K562 (cell line): ENCODE measurements around the gene VWF. TPM values are rescaled to one million over a fixed set of nuclear protein-coding genes. Genes with fewer than 3 reads are reported as not detected.

Source experiments
- ATAC-seq: fragments of 200-7000 bp; cut with Tn5 transposase; 3 replicates; pipeline ENCODE4 v1.9.1; 2020; ENCODE audit warnings: moderate library complexity
- BruUV-seq: library from RNA; stranded (reverse); fragments of 400-500 nt; replicated peaks from 2 replicates; lab custom pipeline; 2021; lab: Mats Ljungman, UMichigan
- CTCF ChIA-PET: fragments of 300-600 bp; formaldehyde crosslinking; extraction: SDS; loops from one replicate; lab custom pipeline; 2021; ENCODE audit warnings: low intra/inter-chr PET ratio; lab: Yijun Ruan, JAX
- POLR2A ChIA-PET: fragments of 300-600, 350-650 bp; sonication (Branson Sonifier 250); formaldehyde crosslinking; extraction: SDS; loops from one replicate; lab custom pipeline; 2021; ENCODE audit warnings: antibody characterized with exemption, inconsistent platforms; lab: Yijun Ruan, JAX
- DNase-seq, 4 experiments: peaks; one replicate each; pipeline versions ENCODE4 v3.0.0 to v3.0.0-alpha.2; 2011 to 2018; ENCODE audit warnings: low spot score in 3 of 4, mixed read lengths in 3 of 4; ENCODE audit errors: extremely low read depth in 1 of 4
- FAIRE-seq: peaks from 2 replicates; lab custom pipeline; 2011; peaks lifted over from hg19 to GRCh38; lab: Jason Lieb, UNC
- H2AFZ ChIP-seq: 2 replicates; pipeline ENCODE4 v1.6.0; 2011; ENCODE audit warnings: low read depth, low read length, control low read depth, inconsistent platforms
- H3K27ac ChIP-seq: fragments of 200-600 bp; 3 replicates; pipeline ENCODE4 v1.8.0; 2011; ENCODE audit warnings: low read depth, mild to moderate bottlenecking, control low read depth, inconsistent platforms, low read length, moderate library complexity, mixed read lengths; ENCODE audit errors: extremely low read depth
- H3K27me3 ChIP-seq, 2 experiments: fragments of 300-600 bp in 1 of 2; 2 replicates in 1 of 2; 3 replicates in 1 of 2; pipeline versions ENCODE4 v1.6.0 to v1.8.0; 2011; ENCODE audit warnings: inconsistent platforms in 2 of 2, low read length in 2 of 2, mild to moderate bottlenecking in 1 of 2, mixed read lengths in 1 of 2, moderate library complexity in 1 of 2; ENCODE audit not compliant: control insufficient read depth in 2 of 2, insufficient read depth in 2 of 2
- H3K36me3 ChIP-seq: fragments of 300-600 bp; 3 replicates; pipeline ENCODE4 v1.8.0; 2011; ENCODE audit warnings: mild to moderate bottlenecking, low read length, inconsistent platforms; ENCODE audit not compliant: control insufficient read depth, insufficient read depth
- H3K4me1 ChIP-seq, 2 experiments: fragments of 200-600 bp in 1 of 2; replicated peaks in 1 of 2; 2 replicates in 1 of 2; 3 replicates in 1 of 2; pipeline versions ENCODE4 v1.5.1 to v1.8.0; 2011; ENCODE audit warnings: inconsistent platforms in 2 of 2, low read length in 2 of 2, mild to moderate bottlenecking in 1 of 2, mixed read lengths in 1 of 2, moderate library complexity in 1 of 2; ENCODE audit not compliant: control insufficient read depth in 2 of 2, insufficient read depth in 2 of 2
- H3K4me2 ChIP-seq: 2 replicates; pipeline ENCODE4 v1.6.1; 2011; ENCODE audit warnings: low read length, control low read depth, inconsistent platforms, mixed read lengths; ENCODE audit not compliant: insufficient read depth
- H3K4me3 ChIP-seq: fragments of 200-600 bp; sonication (generic), shearing (Covaris generic); 2 replicates; pipeline ENCODE4 v1.5.1; 2016; ENCODE audit warnings: control low read depth, inconsistent platforms
- H3K79me2 ChIP-seq: fragments of 200-600 bp; 3 replicates; pipeline ENCODE4 v1.8.0; 2011; ENCODE audit warnings: low read length, inconsistent platforms; ENCODE audit not compliant: control insufficient read depth, insufficient read depth
- H3K9ac ChIP-seq, 2 experiments: 2 replicates each; pipeline versions ENCODE4 v1.6.0 to v1.6.1; 2011; ENCODE audit warnings: low read depth in 2 of 2, low read length in 2 of 2, control low read depth in 1 of 2, inconsistent platforms in 1 of 2, mild to moderate bottlenecking in 1 of 2, mixed read lengths in 1 of 2; ENCODE audit not compliant: insufficient read depth in 1 of 2
- H3K9me1 ChIP-seq: one replicate; pipeline ENCODE4 v1.6.0; 2011; ENCODE audit warnings: inconsistent platforms, mild to moderate bottlenecking, low read length, moderate library complexity; ENCODE audit not compliant: control insufficient read depth, insufficient read depth
- H3K9me3 ChIP-seq: replicated peaks from 2 replicates; pipeline ENCODE4 v1.5.1; 2011; ENCODE audit warnings: low read depth, low read length, inconsistent platforms; ENCODE audit not compliant: control insufficient read depth, insufficient read depth
- H4K20me1 ChIP-seq: replicated peaks from 2 replicates; pipeline ENCODE4 v1.6.1; 2011; ENCODE audit warnings: low read length, inconsistent platforms, mixed read lengths; ENCODE audit not compliant: control insufficient read depth, insufficient read depth
- CREB3L1 ChIP-seq: fragments of 450-650 bp; IDR thresholded peaks from 2 replicates; pipeline ENCODE4 v1.6.1; 2014; ENCODE audit warnings: low read depth, mild to moderate bottlenecking, moderate library complexity, borderline replicate concordance
- EHMT2 ChIP-seq: fragments of 450-650 bp; IDR thresholded peaks from 2 replicates; pipeline ENCODE4 v1.6.1; 2018; ENCODE audit warnings: antibody characterized with exemption
- GMEB1 ChIP-seq: fragments of 250-450 bp; sonication (Bioruptor Pico); IDR thresholded peaks from 2 replicates; pipeline ENCODE4 v1.4.0; 2020; ENCODE audit warnings: mild to moderate bottlenecking
- GTF2A2 ChIP-seq: IDR thresholded peaks from 2 replicates; pipeline ENCODE4 v1.6.1; 2016; ENCODE audit warnings: mild to moderate bottlenecking, missing genetic modification characterization, missing compliant biosample characterization
- NELFE ChIP-seq: IDR thresholded peaks from 2 replicates; pipeline ENCODE4 v1.6.1; 2011; ENCODE audit warnings: mild to moderate bottlenecking; ENCODE audit not compliant: insufficient read depth, insufficient read length
- NFXL1 ChIP-seq: fragments of 450-650 bp; formaldehyde crosslinking; IDR thresholded peaks from 2 replicates; pipeline ENCODE4 v1.4.0; 2021; ENCODE audit warnings: mild to moderate bottlenecking
- NR2C1 ChIP-seq, 2 experiments: fragments of 450-650 bp; IDR thresholded peaks; 2 replicates each; pipeline ENCODE4 v1.6.1; 2017; ENCODE audit warnings: mild to moderate bottlenecking in 2 of 2, antibody characterized with exemption in 1 of 2, inconsistent platforms in 1 of 2, missing compliant biosample characterization in 1 of 2, missing genetic modification characterization in 1 of 2
- PCBP1 ChIP-seq: fragments of 200-400 bp; formaldehyde crosslinking; IDR thresholded peaks from 2 replicates; pipeline ENCODE4 v1.6.1; 2018; ENCODE audit warnings: mild to moderate bottlenecking, low read depth, low read length; ENCODE audit not compliant: poor library complexity, severe bottlenecking
- POLR2A ChIP-seq: fragments of 450-650 bp; conservative IDR thresholded peaks from 2 replicates; pipeline ENCODE4 v1.6.1; 2016
- PRMT5 ChIP-seq: sonication (generic); formaldehyde crosslinking; IDR thresholded peaks from 2 replicates; pipeline ENCODE4 v1.5.0; 2020; ENCODE audit warnings: missing genetic modification reagents
- RBM25 ChIP-seq: fragments of 200-400 bp; formaldehyde crosslinking; IDR thresholded peaks from 2 replicates; pipeline ENCODE4 v1.6.1; 2018; ENCODE audit warnings: low read length, low read depth, moderate library complexity; ENCODE audit not compliant: severe bottlenecking
- RHOXF2B ChIP-seq: fragments of 250-450 bp; sonication (Bioruptor Pico); conservative IDR thresholded peaks from 2 replicates; pipeline ENCODE4 v1.5.1; 2021
- SAFB2 ChIP-seq: fragments of 200-400 bp; formaldehyde crosslinking; IDR thresholded peaks from 2 replicates; pipeline ENCODE4 v1.6.1; 2018; ENCODE audit warnings: borderline replicate concordance, low read length, low read depth, moderate library complexity; ENCODE audit not compliant: severe bottlenecking
- SMARCB1 ChIP-seq: IDR thresholded peaks from 2 replicates; pipeline ENCODE4 v1.6.1; 2011; ENCODE audit warnings: improper control_type of control experiment, low read depth; ENCODE audit not compliant: insufficient read length
- XRCC3 ChIP-seq: fragments of 450-650 bp; IDR thresholded peaks from 2 replicates; pipeline ENCODE4 v1.6.1; 2017; ENCODE audit warnings: mild to moderate bottlenecking, moderate library complexity
- ZKSCAN1 ChIP-seq: fragments of 150-350 bp; IDR thresholded peaks from 2 replicates; pipeline ENCODE4 v1.6.1; 2016; ENCODE audit warnings: low read depth, low read length
- ZNF785 ChIP-seq: fragments of 250-450 bp; sonication (Bioruptor Pico); IDR thresholded peaks from 2 replicates; pipeline ENCODE4 v1.4.0; 2020; ENCODE audit warnings: mild to moderate bottlenecking
- WGBS: fragments of 100-300 bp; shearing (Covaris generic); methylation state at CpG from one replicate; pipeline ENCODE4 v1.1.6; 2016; ENCODE audit warnings: low coverage, mixed read lengths; ENCODE audit not compliant: insufficient coverage; ENCODE audit errors: missing lambda C conversion rate; 5-methylcytosine and 5-hydroxymethylcytosine counted together
- in situ Hi-C: fragments of 300-500 bp; cut with MboI; formaldehyde crosslinking; loops from 4 replicates; pipeline ENCODE4 v1.15.0; 2018; ENCODE audit warnings: inconsistent platforms, mixed read lengths
- intact Hi-C: fragments of 100-400 bp; cut with micrococcal nuclease; formaldehyde crosslinking; loops from 2 replicates; pipeline ENCODE4 v1.14.2; 2022
- polyA plus RNA-seq, 8 experiments: library from polyadenylated mRNA; depleted of rRNA in 4 of 8; stranded (reverse) in 5 of 8; unstranded in 3 of 8; fragments of >200 nt; fragmentation: Nextera tagmentation in 2 of 8; fragmentation: Illumina TruSeq in 1 of 8; extraction: Ambion mirVana in 2 of 8; extraction: Trizol in 1 of 8; gene quantifications; 2 replicates each; pipeline versions ENCODE4 v1.2.1 to v1.2.3, GENCODE V29; 2011 to 2014; ENCODE audit warnings: inconsistent platforms in 1 of 8, missing spikeins in 1 of 8
- total RNA-seq, 7 experiments: library from RNA; depleted of rRNA in 6 of 7; stranded (reverse); fragments of >200 nt in 6 of 7; fragmentation: Illumina TruSeq in 2 of 7; extraction: Trizol in 2 of 7; gene quantifications; 2 replicates each; pipeline versions ENCODE4 v1.2.1 to v1.2.3, GENCODE V29; 2011 to 2021; ENCODE audit warnings: low replicate concordance in 1 of 7
- TF ChIP-seq, protein P1 (sequence below): fragments of 250-450 bp; sonication (Bioruptor Pico); IDR thresholded peaks from 2 replicates; pipeline ENCODE4 v1.4.0; 2020; ENCODE audit warnings: mild to moderate bottlenecking, moderate library complexity
- TF ChIP-seq, protein P2 (sequence below): fragments of 250-450 bp; sonication (Bioruptor Pico); IDR thresholded peaks from 2 replicates; pipeline ENCODE4 v1.9.0; 2021; ENCODE audit warnings: mild to moderate bottlenecking

VWF gene
- total and polyA plus RNA-seq, 9 of the 15 experiments (the other 6 are each of a cell fraction or from before 2014, with no cell fraction given): 0.53 TPM; not detected in 8

DNA sequence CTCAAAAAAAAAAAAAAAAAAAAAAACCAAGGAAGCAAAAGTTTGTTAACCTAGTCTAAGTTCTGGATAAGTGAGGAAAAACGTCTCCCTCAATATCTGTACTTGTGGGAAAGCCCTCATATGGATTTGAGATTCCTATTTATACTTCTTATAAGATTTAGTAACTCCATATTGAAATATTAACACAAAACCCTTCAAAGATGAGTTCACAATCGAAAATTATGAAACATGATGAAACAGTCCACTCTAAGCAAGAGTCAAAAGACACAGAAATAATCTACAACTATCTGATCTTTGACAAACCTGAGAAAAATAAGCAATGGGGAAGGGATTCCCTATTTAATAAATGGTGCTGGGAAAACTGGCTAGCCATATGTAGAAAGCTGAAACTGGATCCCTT, 25.2 kb downstream of the VWF start:
- Histone ChIP-seq H3K4me3 (no peak overlapping the region), H3K27me3 (peaks cover 0 to 7% of the 10 kb centered on the region in 2 experiments; a peak in 1 of 5 replicates), H3K27ac (no peak overlapping the region), H3K79me2 (no peaks in the 10 kb centered on the region), H2AFZ (no peak overlapping the region), H3K4me1 (no peaks in the 10 kb centered on the region), H3K9me3 (no peaks in the 10 kb centered on the region), H3K36me3 (no peaks in the 10 kb centered on the region), H3K9ac (no peak overlapping the region), H3K9me1 (no peaks in the 10 kb centered on the region), H3K4me2 (no peak overlapping the region)
- BruUV-seq: no TSS peak
- WGBS: 0% methylated on average over 2 of the region's 2 CpGs
- POLR2A ChIA-PET: no interaction called here
- FAIRE-seq (no peak), DNase-seq (no peak), ATAC-seq (no peak)
- CTCF ChIA-PET: no interaction called here
- in situ Hi-C loops: no loop called here
- intact Hi-C loops: no loop called here
- no peak for TF ChIP-seq RBM25
- no peak for TF ChIP-seq RHOXF2B (CRISPR knock-in tag)
- no peak for TF ChIP-seq CREB3L1
- no peak for TF ChIP-seq PRMT5 (CRISPR knock-in tag)
- TF ChIP-seq EHMT2: no peak
- no peak for TF ChIP-seq SAFB2
- TF ChIP-seq NFXL1: no peak
- TF ChIP-seq GMEB1: no peak
- no peak for TF ChIP-seq ZNF785 (CRISPR knock-in tag)
- TF ChIP-seq SMARCB1: no peak
- TF ChIP-seq XRCC3: no peak
- TF ChIP-seq, protein P1, sequence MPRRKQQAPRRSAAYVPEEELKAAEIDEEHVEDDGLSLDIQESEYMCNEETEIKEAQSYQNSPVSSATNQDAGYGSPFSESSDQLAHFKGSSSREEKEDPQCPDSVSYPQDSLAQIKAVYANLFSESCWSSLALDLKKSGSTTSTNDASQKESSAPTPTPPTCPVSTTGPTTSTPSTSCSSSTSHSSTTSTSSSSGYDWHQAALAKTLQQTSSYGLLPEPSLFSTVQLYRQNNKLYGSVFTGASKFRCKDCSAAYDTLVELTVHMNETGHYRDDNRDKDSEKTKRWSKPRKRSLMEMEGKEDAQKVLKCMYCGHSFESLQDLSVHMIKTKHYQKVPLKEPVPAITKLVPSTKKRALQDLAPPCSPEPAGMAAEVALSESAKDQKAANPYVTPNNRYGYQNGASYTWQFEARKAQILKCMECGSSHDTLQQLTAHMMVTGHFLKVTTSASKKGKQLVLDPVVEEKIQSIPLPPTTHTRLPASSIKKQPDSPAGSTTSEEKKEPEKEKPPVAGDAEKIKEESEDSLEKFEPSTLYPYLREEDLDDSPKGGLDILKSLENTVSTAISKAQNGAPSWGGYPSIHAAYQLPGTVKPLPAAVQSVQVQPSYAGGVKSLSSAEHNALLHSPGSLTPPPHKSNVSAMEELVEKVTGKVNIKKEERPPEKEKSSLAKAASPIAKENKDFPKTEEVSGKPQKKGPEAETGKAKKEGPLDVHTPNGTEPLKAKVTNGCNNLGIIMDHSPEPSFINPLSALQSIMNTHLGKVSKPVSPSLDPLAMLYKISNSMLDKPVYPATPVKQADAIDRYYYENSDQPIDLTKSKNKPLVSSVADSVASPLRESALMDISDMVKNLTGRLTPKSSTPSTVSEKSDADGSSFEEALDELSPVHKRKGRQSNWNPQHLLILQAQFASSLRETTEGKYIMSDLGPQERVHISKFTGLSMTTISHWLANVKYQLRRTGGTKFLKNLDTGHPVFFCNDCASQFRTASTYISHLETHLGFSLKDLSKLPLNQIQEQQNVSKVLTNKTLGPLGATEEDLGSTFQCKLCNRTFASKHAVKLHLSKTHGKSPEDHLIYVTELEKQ (CRISPR knock-in tag): no peak
- no peak for TF ChIP-seq GTF2A2 (tag)
- TF ChIP-seq ZKSCAN1: no peak
- TF ChIP-seq PCBP1: no peak
- no peak for TF ChIP-seq POLR2A
- TF ChIP-seq NELFE: no peak
- TF ChIP-seq NR2C1 (IDR thresholded peaks at IDR 0.05): no peak
- no peak for TF ChIP-seq NR2C1 (tag; IDR thresholded peaks at IDR 0.05)
- TF ChIP-seq, protein P2, sequence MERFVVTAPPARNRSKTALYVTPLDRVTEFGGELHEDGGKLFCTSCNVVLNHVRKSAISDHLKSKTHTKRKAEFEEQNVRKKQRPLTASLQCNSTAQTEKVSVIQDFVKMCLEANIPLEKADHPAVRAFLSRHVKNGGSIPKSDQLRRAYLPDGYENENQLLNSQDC (CRISPR knock-in tag): no peak
- TF ChIP-seq, all 486 proteins: peak for 0
- no peaks in the 10 kb centered on the region for H4K20me1 ChIP-seq
